IgD-negative memory B cell (primary cell): ENCODE data around the gene ADGRB2. TPM values are rescaled to one million over a fixed set of nuclear protein-coding genes. Genes with fewer than 3 reads are reported as not detected.
A peak's percentile ranks its signal among the peaks of the same experiment; 100 is the strongest.

ENCODE experiments used
- H3K27ac Mint-ChIP-seq, 3 donors: one replicate each; pipeline ENCODE4 v1.8.0; 2020 to 2022; ENCODE audit warnings: mild to moderate bottlenecking in 3 of 3, mixed read lengths in 3 of 3, moderate library complexity in 1 of 3
- H3K27me3 Mint-ChIP-seq: one replicate; pipeline ENCODE4 v1.8.0; 2021; ENCODE audit warnings: mixed read lengths
- H3K36me3 Mint-ChIP-seq: one replicate; pipeline ENCODE4 v1.8.0; 2020; ENCODE audit warnings: mild to moderate bottlenecking, mixed read lengths
- H3K4me1 Mint-ChIP-seq, 3 donors: one replicate each; pipeline ENCODE4 v1.8.0; 2020 to 2022; ENCODE audit warnings: mixed read lengths in 3 of 3, mild to moderate bottlenecking in 1 of 3
- H3K4me3 Mint-ChIP-seq, 4 donors: one replicate each; pipeline ENCODE4 v1.8.0; 2020 to 2022; ENCODE audit warnings: mild to moderate bottlenecking in 4 of 4, mixed read lengths in 4 of 4, moderate library complexity in 3 of 4
- H3K9me3 Mint-ChIP-seq, 3 donors: one replicate each; pipeline ENCODE4 v1.8.0; 2020 to 2021; ENCODE audit warnings: mixed read lengths in 3 of 3, mild to moderate bottlenecking in 1 of 3
- polyA plus RNA-seq: library from polyadenylated mRNA; unstranded; fragments of 300-500 nt; fragmentation: Illumina TruSeq; gene quantifications from one replicate; pipeline ENCODE4 v1.2.3, GENCODE V29; 2021

ADGRB2 gene
- polyA plus RNA-seq, 1 donor from 2014 or later, result 0.97 TPM

DNA sequence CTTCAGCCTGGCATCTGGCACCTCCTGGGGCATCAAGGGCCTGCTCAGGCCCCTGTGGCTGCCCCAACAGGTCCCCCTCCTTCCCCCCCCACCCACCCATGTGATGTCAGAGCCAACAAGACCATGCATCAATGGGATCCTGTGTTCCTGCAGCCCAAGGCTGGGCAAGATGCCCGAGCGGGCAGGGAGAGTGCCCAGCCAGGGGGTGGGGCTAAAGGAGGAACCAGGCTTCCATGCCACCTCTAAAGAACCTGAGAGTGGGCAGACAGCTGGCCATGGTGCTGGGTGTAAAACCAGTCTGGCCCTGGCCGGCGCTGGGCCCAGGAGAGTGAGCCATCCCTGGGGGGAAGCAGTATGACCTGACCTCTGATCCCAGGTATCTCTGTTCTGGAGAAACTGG, 67.9 kb downstream of the ADGRB2 start:
- Mint-ChIP-seq H3K27me3 (peaks cover 3% of the 10 kb centered on the region), H3K4me1 (peaks cover 9 to 18% (median 16%) of the 10 kb centered on the region in 3 donors), H3K27ac (no peak overlapping the region), H3K9me3 (no peaks in the 10 kb centered on the region), H3K36me3 (no peaks in the 10 kb centered on the region), H3K4me3 (no peak overlapping the region)

DNA sequence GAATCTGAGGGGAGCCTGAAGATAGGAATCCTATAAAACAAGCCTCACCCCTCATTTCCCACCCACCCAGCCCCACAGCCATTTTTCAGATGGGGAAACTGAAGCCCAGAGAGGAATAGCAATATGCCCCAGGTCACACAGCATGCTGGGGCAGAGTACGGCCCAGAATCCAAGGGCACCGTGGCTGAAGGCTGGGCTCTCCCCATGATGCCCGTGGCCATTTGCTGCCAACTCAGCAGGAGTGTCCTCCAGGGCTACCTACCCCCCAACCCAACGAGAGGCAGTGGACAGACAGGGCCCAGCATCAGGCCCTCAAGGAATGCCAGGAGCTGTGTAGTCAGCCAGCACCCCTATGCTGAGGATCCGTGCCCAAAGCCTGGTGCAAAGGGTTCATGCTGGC, 68.8 kb downstream of the ADGRB2 start:
- H3K4me3 Mint-ChIP-seq, result no peak overlapping the region
- H3K27ac Mint-ChIP-seq, result no peak overlapping the region
- H3K36me3 Mint-ChIP-seq, result no peaks in the 10 kb centered on the region
- no peaks in the 10 kb centered on the region for H3K9me3 Mint-ChIP-seq
- peaks cover 9% of the 10 kb centered on the region for H3K27me3 Mint-ChIP-seq
- peaks cover 4 to 16% (median 11%) of the 10 kb centered on the region in 3 donors for H3K4me1 Mint-ChIP-seq

GRCh38 chr1:31694964-31695313, 69.2 kb downstream of the ADGRB2 start:
- peaks cover 3 to 15% (median 10%) of the 10 kb centered on the region in 3 donors for H3K4me1 Mint-ChIP-seq
- H3K4me3 Mint-ChIP-seq, result no peak overlapping the region
- peaks cover 9% of the 10 kb centered on the region for H3K27me3 Mint-ChIP-seq
- H3K36me3 Mint-ChIP-seq, result no peaks in the 10 kb centered on the region
- H3K9me3 Mint-ChIP-seq, result no peaks in the 10 kb centered on the region
- H3K27ac Mint-ChIP-seq, result no peak overlapping the region

DNA sequence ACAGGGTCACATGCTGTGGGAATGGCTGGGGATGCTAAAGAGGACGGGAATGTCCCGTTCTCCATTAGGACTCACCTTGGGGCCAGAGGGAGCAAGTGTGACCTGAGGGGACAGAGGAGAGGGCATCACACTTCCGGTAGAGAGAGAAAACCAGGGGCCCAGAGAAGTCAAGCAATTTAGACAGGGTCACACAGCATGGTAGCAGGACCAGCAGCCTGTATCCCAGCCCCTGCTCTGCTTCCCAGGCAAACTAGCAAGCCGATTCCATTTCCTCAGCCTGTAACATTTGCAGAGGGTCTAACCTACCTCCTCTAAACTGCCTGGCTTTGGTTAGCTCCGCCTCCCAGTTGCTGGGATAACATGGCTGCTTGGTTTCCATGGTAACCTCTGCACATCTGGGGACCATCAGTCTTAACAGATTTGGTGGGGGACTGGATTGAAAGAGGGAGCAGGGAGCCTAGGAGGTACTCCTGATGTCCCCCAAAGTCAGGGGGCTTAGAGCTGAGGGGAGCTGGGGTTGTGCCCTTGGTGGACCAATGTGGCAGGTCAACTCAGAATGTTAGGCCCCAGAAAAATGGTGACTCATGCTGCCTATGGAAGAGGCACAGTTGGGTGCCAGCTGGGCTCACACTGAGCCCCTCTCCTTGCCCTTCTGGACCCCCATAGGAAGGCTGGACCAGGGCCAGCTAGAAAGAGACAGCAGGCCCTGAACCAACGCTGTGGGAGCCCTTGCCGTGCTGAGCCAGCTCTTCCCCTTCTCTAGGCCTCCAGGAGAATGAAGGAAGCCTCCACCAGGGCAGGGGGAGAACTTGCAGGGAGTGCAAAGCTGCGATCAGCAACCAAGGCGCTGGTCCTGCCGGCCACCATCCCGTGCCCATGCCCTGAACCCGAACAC, 69.8 kb downstream of the ADGRB2 start:
- Mint-ChIP-seq H3K4me1 (peaks cover 3 to 9% (median 8%) of the 10 kb centered on the region in 3 donors), H3K27ac (no peak overlapping the region), H3K27me3 (peaks cover 11% of the 10 kb centered on the region), H3K9me3 (no peaks in the 10 kb centered on the region), H3K36me3 (no peaks in the 10 kb centered on the region), H3K4me3 (no peak overlapping the region)

GRCh38 chr1:31693231-31693630, 70.9 kb downstream of the ADGRB2 start:
- peaks cover 17% of the 10 kb centered on the region for H3K27me3 Mint-ChIP-seq
- H3K27ac Mint-ChIP-seq, result no peak overlapping the region
- peak overlapping the region in 1 of 4 donors; percentile 55 for H3K4me3 Mint-ChIP-seq
- no peaks in the 10 kb centered on the region for H3K9me3 Mint-ChIP-seq
- no peaks in the 10 kb centered on the region for H3K36me3 Mint-ChIP-seq
- H3K4me1 Mint-ChIP-seq, result peaks cover 0 to 3% (median 2%) of the 10 kb centered on the region in 3 donors

DNA sequence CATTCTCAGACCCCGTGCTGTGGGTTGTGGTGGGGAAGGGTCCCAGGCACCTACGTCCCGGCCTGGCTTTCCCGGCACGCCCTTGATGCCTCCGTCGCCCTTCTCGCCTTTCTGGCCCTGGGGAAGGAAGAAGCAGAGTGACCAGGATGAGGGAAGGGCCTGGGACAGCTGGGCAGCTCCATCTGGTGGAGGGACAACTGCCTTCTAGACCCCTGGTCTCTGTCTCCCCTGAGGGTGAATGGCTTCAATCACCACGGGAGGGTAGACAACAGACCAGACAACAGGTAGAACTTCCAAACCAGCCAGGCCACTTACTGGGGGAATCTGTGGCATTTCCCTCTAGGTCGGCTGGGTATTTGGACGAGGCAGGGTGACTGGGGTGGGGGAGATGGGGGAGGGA, 72.2 kb downstream of the ADGRB2 start:
- Mint-ChIP-seq H3K36me3 (no peaks in the 10 kb centered on the region), H3K4me3 (no peak overlapping the region), H3K27me3 (peaks cover 17% of the 10 kb centered on the region), H3K27ac (no peak overlapping the region), H3K4me1 (peaks cover 0 to 6% (median 4%) of the 10 kb centered on the region in 3 donors), H3K9me3 (no peaks in the 10 kb centered on the region)

GRCh38 chr1:31691446-31691845, 72.7 kb downstream of the ADGRB2 start:
- H3K4me3 Mint-ChIP-seq, result no peak overlapping the region

GRCh38 chr1:31690921-31691320, 73.2 kb downstream of the ADGRB2 start:
- Mint-ChIP-seq H3K27ac (no peak overlapping the region), H3K27me3 (peaks cover 22% of the 10 kb centered on the region), H3K36me3 (no peaks in the 10 kb centered on the region), H3K4me3 (peak overlapping the region in 1 of 4 donors; percentile 47), H3K9me3 (no peaks in the 10 kb centered on the region), H3K4me1 (peaks cover 0 to 6% (median 4%) of the 10 kb centered on the region in 3 donors)

More at GRCh38 chr1:31691446-31691845, 72.7 kb downstream of the ADGRB2 start:
- Mint-ChIP-seq H3K4me1 (peaks cover 0 to 6% (median 4%) of the 10 kb centered on the region in 3 donors), H3K27ac (no peak overlapping the region), H3K27me3 (peaks cover 20% of the 10 kb centered on the region), H3K9me3 (no peaks in the 10 kb centered on the region), H3K36me3 (no peaks in the 10 kb centered on the region)

DNA sequence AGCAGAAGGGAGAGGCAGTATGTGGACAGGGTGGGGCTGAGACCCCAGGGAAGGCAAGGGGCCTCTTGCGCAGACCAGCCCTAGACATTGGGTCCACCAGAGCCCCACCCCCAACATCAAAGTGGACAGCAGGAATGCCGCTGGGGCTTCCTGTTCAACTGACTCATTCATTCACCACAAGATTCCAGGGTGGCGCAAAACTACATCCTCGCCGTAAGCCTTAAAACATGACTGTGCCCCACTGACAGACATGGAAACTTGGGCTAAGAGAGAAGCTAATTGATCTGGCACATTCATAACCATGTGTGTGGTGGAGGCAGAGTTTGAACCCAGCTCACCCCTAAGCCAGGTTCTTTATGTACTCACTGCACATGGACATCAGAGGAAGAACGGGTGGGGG, 74.3 kb downstream of the ADGRB2 start:
- Mint-ChIP-seq H3K27ac (peak overlapping the region in 1 of 3 donors; percentile 18), H3K4me3 (no peak overlapping the region), H3K27me3 (peaks cover 23% of the 10 kb centered on the region), H3K36me3 (no peaks in the 10 kb centered on the region), H3K9me3 (no peaks in the 10 kb centered on the region), H3K4me1 (peaks cover 0 to 6% (median 4%) of the 10 kb centered on the region in 3 donors)

DNA sequence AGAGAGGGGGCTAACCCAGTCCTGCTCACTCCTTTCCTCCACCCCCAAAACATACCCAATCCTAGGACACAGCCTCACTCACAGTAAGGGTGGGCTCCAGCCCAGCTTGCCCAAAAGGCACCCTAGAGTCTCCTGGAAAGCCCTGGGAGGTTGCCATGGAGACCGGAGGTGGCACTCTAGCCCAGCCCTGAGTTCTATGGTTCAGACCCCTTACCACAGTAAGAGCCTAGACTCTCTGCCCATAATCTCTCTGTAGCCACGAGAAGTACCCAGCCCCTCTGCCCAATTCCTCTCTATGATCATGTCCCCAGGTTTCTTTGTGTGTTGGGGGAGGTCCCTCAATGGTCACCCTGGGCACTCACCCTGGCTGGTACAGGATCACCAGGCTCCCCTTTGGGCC, 74.8 kb downstream of the ADGRB2 start:
- Mint-ChIP-seq H3K27ac (no peak overlapping the region), H3K9me3 (no peaks in the 10 kb centered on the region), H3K27me3 (peaks cover 25% of the 10 kb centered on the region), H3K4me1 (peaks cover 0 to 6% (median 4%) of the 10 kb centered on the region in 3 donors), H3K4me3 (no peak overlapping the region), H3K36me3 (no peaks in the 10 kb centered on the region)

DNA sequence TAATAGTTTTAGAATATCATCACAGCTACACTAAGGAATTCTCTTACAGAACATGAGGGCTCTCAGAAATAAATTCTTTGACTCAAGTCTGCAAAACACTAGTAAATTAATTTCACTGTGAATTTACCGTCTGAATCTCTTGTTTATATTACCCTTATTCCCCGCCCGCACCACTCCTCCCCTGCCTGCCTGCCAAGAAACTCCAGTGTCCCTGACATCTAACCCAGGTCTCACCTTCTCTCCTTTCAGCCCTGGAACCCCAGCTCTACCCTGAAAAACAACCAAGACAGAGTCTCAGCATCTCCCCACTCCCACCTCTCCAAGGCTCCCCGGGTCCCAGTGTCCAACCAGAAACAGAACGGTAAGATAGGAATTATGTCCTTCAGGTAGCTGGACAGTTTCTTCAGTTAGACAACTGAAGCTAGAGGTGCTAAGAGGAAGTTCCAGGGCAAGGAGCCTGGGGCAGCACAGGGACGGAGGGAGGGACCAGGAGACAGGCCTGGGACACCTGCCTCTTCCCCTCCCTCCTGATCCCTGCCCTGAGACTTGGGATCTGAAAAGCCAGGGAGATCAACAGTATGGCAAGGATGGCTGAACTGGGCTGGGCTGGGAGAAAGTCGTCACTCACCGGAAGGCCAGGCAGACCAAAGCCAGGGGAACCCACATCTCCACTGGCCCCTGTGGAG, 75.8 kb downstream of the ADGRB2 start:
- Mint-ChIP-seq H3K9me3 (no peaks in the 10 kb centered on the region), H3K4me1 (peaks cover 0 to 6% (median 4%) of the 10 kb centered on the region in 3 donors), H3K27ac (no peak overlapping the region), H3K4me3 (peak overlapping the region in 1 of 4 donors; percentile 28), H3K36me3 (no peaks in the 10 kb centered on the region), H3K27me3 (peaks cover 25% of the 10 kb centered on the region)

DNA sequence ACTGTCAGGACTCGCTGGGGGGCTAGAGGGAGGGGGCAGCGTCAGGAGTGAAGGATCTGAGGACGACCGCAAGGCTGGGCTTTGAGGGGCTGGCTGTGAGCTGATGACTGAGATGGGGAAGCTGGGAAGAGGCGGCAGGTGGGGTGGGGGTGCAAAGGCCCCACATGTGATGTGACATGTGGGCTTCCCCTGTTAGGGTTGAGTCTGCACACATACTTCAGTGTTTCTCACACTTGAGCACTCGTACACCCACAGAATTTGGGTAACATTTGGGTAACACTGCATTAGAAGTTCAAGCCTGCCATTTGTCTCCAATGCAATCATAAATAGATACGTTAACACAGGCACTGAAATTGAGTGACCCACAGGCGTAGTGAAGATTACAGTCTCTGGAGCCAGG, 76.5 kb downstream of the ADGRB2 start:
- Mint-ChIP-seq H3K4me1 (peaks cover 0 to 6% (median 4%) of the 10 kb centered on the region in 3 donors), H3K4me3 (no peak overlapping the region), H3K36me3 (no peaks in the 10 kb centered on the region), H3K27me3 (peaks cover 25% of the 10 kb centered on the region), H3K27ac (peak overlapping the region in 1 of 3 donors; percentile 56), H3K9me3 (no peaks in the 10 kb centered on the region)

GRCh38 chr1:31685795-31686194, 78.3 kb downstream of the ADGRB2 start:
- H3K27me3 Mint-ChIP-seq, result peaks cover 22% of the 10 kb centered on the region
- no peaks in the 10 kb centered on the region for H3K9me3 Mint-ChIP-seq
- H3K36me3 Mint-ChIP-seq, result no peaks in the 10 kb centered on the region
- H3K4me1 Mint-ChIP-seq, result peaks cover 2 to 6% (median 4%) of the 10 kb centered on the region in 3 donors
- no peak overlapping the region for H3K4me3 Mint-ChIP-seq
- H3K27ac Mint-ChIP-seq, result no peak overlapping the region

DNA sequence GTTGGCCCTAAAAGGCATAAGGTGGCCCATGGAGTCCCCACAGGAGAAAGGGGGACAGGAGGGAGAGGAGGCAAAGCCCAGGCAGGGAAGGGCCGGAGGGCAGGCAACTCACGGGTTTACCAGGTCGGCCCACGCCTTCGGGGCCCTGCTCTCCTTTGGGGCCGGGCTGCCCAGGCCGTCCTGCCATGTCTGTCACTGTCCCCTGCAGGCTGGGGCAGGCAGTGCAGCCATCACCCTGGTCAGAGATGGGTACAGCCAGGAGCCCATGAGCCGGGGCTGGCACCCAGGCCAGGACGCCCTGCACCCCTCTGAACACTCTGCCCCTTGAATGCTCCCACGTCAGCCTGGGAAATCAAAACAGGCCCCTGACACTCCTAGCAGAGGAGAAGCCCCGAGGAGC, 80.1 kb downstream of the ADGRB2 start:
- Mint-ChIP-seq H3K4me3 (no peak overlapping the region), H3K27me3 (peaks cover 18% of the 10 kb centered on the region), H3K27ac (no peak overlapping the region), H3K4me1 (peaks cover 2 to 6% (median 4%) of the 10 kb centered on the region in 3 donors), H3K9me3 (no peaks in the 10 kb centered on the region), H3K36me3 (no peaks in the 10 kb centered on the region)

- H3K36me3 Mint-ChIP-seq, result no peaks in the 10 kb centered on the region
- H3K27me3 Mint-ChIP-seq, result peaks cover 8% of the 10 kb centered on the region
- H3K4me3 Mint-ChIP-seq, result no peak overlapping the region
- peaks cover 0 to 2% (median 0%) of the 10 kb centered on the region in 3 donors for H3K4me1 Mint-ChIP-seq
- H3K9me3 Mint-ChIP-seq, result no peaks in the 10 kb centered on the region
- H3K27ac Mint-ChIP-seq, result no peak overlapping the region
Observed at GRCh38 chr1:31681415-31681814, 82.7 kb downstream of the ADGRB2 start.
